Measurements from ENCODE around the gene SELP. TPM values are rescaled to one million over a fixed set of nuclear protein-coding genes. Genes with fewer than 3 reads are reported as not detected.
A peak's percentile ranks its signal among the peaks of the same experiment; 100 is the strongest.

The SELP gene
- total RNA-seq, 1 donor from 2014 or later: 0.65 TPM

- TF ChIP-seq CTCF (IDR thresholded peaks at IDR 0.05; ENCODE audit: unreplicated experiment): no peak
- no peaks in the 10 kb centered on the region for H3K36me3 Mint-ChIP-seq
- DNase-seq (ENCODE audit: low spot score in 2 of 2, unreplicated experiment in 2 of 2): peak in 1 of 2 experiments; percentile 45
- H3K4me3 Mint-ChIP-seq: no peak overlapping the region
- no peaks in the 10 kb centered on the region for H3K9me3 Mint-ChIP-seq
- H3K4me1 Mint-ChIP-seq: no peaks in the 10 kb centered on the region
- H3K27ac Mint-ChIP-seq: no peak overlapping the region
- peaks cover 34% of the 10 kb centered on the region for H3K27me3 Mint-ChIP-seq (ENCODE audit: low read depth)
Measured at GRCh38 chr1:169595764-169596711, 33.9 kb downstream of the SELP start.

GRCh38 chr1:169594391-169594790 lies 35.5 kb downstream of the SELP start:
- no peak for DNase-seq (ENCODE audit: low spot score in 2 of 2, unreplicated experiment in 2 of 2)
- H3K27ac Mint-ChIP-seq: no peak overlapping the region
- H3K36me3 Mint-ChIP-seq: no peaks in the 10 kb centered on the region
- TF ChIP-seq CTCF (IDR thresholded peaks at IDR 0.05; ENCODE audit: unreplicated experiment): no peak
- H3K4me1 Mint-ChIP-seq: no peaks in the 10 kb centered on the region
- no peaks in the 10 kb centered on the region for H3K9me3 Mint-ChIP-seq
- H3K4me3 Mint-ChIP-seq: no peak overlapping the region
- H3K27me3 Mint-ChIP-seq (ENCODE audit: low read depth): peaks cover 34% of the 10 kb centered on the region

GRCh38 chr1:169590932-169591331 lies 39.0 kb downstream of the SELP start:
- Mint-ChIP-seq H3K27me3 (ENCODE audit: low read depth) (peaks cover 31% of the 10 kb centered on the region), H3K4me1 (peaks cover 8% of the 10 kb centered on the region), H3K36me3 (no peaks in the 10 kb centered on the region), H3K4me3 (no peak overlapping the region), H3K9me3 (no peaks in the 10 kb centered on the region), H3K27ac (no peak overlapping the region)
- no peak for TF ChIP-seq CTCF (IDR thresholded peaks at IDR 0.05; ENCODE audit: unreplicated experiment)
- DNase-seq (ENCODE audit: low spot score in 2 of 2, unreplicated experiment in 2 of 2): no peak

GRCh38 chr1:169588785-169589485 lies 41.0 kb downstream of the SELP start:
- Mint-ChIP-seq H3K4me3 (no peak overlapping the region), H3K9me3 (no peaks in the 10 kb centered on the region), H3K27me3 (ENCODE audit: low read depth) (peaks cover 19% of the 10 kb centered on the region), H3K27ac (no peak overlapping the region), H3K4me1 (peaks cover 13% of the 10 kb centered on the region), H3K36me3 (no peaks in the 10 kb centered on the region)
- no peak for TF ChIP-seq CTCF (IDR thresholded peaks at IDR 0.05; ENCODE audit: unreplicated experiment)
- DNase-seq (ENCODE audit: low spot score in 2 of 2, unreplicated experiment in 2 of 2): no peak

- H3K9me3 Mint-ChIP-seq: no peaks in the 10 kb centered on the region
- H3K27me3 Mint-ChIP-seq (ENCODE audit: low read depth): peaks cover 15% of the 10 kb centered on the region
- no peak overlapping the region for H3K4me3 Mint-ChIP-seq
- H3K27ac Mint-ChIP-seq: no peak overlapping the region
- no peak for DNase-seq (ENCODE audit: low spot score in 2 of 2, unreplicated experiment in 2 of 2)
- peaks cover 13% of the 10 kb centered on the region for H3K4me1 Mint-ChIP-seq
- H3K36me3 Mint-ChIP-seq: no peaks in the 10 kb centered on the region
- no peak for TF ChIP-seq CTCF (IDR thresholded peaks at IDR 0.05; ENCODE audit: unreplicated experiment)
Measured at GRCh38 chr1:169588112-169588511, 41.8 kb downstream of the SELP start.

All from mesothelial cell of epicardium (in vitro differentiated cells).